NT2/D1 (cell line): ENCODE measurements around the gene RDH11.

Experiments used
- SUZ12 ChIP-seq: IDR thresholded peaks from 2 replicates; pipeline ENCODE4 v1.6.1; 2011; ENCODE audit not compliant: insufficient read length, insufficient read depth; ENCODE audit errors: extremely low read depth
- YY1 ChIP-seq: IDR thresholded peaks from 2 replicates; pipeline ENCODE4 v1.6.1; 2011; ENCODE audit not compliant: insufficient read length, insufficient read depth
- ZNF274 ChIP-seq: IDR thresholded peaks from 2 replicates; pipeline ENCODE4 v1.6.1; 2011; ENCODE audit warnings: mild to moderate bottlenecking, low read depth, low read length

- no peak for TF ChIP-seq YY1
- no peak for TF ChIP-seq ZNF274
- TF ChIP-seq SUZ12, result no peak
These were observed 65.4 kb downstream of the RDH11 start for GRCh38 chr14:67630186-67630585.
